Keratinocyte (primary cell): ENCODE results near the gene CDKL5. TPM values are rescaled to one million over a fixed set of nuclear protein-coding genes. Genes with fewer than 3 reads are reported as not detected.

Experiments
- DNase-seq: peaks from one replicate; pipeline ENCODE4 v3.0.0-alpha.2; 2011; ENCODE audit warnings: low read depth, missing footprints, low spot score
- FAIRE-seq: peaks from 2 replicates; lab custom pipeline; 2011; peaks lifted over from hg19 to GRCh38; lab: Jason Lieb, UNC
- H2AFZ ChIP-seq: 2 replicates; pipeline ENCODE4 v1.6.0; 2012; ENCODE audit warnings: low read length, control low read depth, inconsistent platforms; ENCODE audit not compliant: control insufficient read depth
- H3K27ac ChIP-seq: 2 replicates; pipeline ENCODE4 v1.5.1; 2011; ENCODE audit warnings: low read length; ENCODE audit not compliant: control insufficient read depth, insufficient read depth
- H3K27me3 ChIP-seq: 3 replicates; pipeline ENCODE4 v1.6.0; 2011; ENCODE audit warnings: low read length; ENCODE audit not compliant: control insufficient read depth, insufficient read depth; ENCODE audit errors: extremely low read depth
- H3K36me3 ChIP-seq, 2 experiments: 2 replicates in 1 of 2; 3 replicates in 1 of 2; pipeline ENCODE4 v1.5.1; 2011; ENCODE audit warnings: low read length in 2 of 2, mild to moderate bottlenecking in 1 of 2; ENCODE audit not compliant: control insufficient read depth in 2 of 2, insufficient read depth in 2 of 2; ENCODE audit errors: extremely low read depth in 1 of 2
- H3K4me1 ChIP-seq: 3 replicates; pipeline ENCODE4 v1.5.1; 2011; ENCODE audit warnings: low read length; ENCODE audit not compliant: control insufficient read depth, insufficient read depth; ENCODE audit errors: extremely low read depth
- H3K4me2 ChIP-seq: 3 replicates; pipeline ENCODE4 v1.6.0; 2011; ENCODE audit warnings: low read depth, low read length; ENCODE audit not compliant: control insufficient read depth, insufficient read depth; ENCODE audit errors: extremely low read depth
- H3K4me3 ChIP-seq, 3 experiments: fragments of 200-600 bp in 1 of 3; sonication (generic) in 1 of 3; 2 replicates in 2 of 3; 3 replicates in 1 of 3; pipeline ENCODE4 v1.5.1; 2011 to 2016; ENCODE audit warnings: low read length in 3 of 3, mild to moderate bottlenecking in 3 of 3, control low read depth in 2 of 3, inconsistent platforms in 1 of 3, low read depth in 1 of 3, mixed read lengths in 1 of 3, mixed run types in 1 of 3, moderate library complexity in 1 of 3; ENCODE audit not compliant: control insufficient read depth in 2 of 3, insufficient read depth in 2 of 3; ENCODE audit errors: extremely low read depth in 1 of 3
- H3K79me2 ChIP-seq: 2 replicates; pipeline ENCODE4 v1.6.0; 2012; ENCODE audit warnings: low read length; ENCODE audit not compliant: control insufficient read depth, insufficient read depth
- H3K9ac ChIP-seq: 3 replicates; pipeline ENCODE4 v1.6.0; 2011; ENCODE audit warnings: low read length; ENCODE audit not compliant: control insufficient read depth, insufficient read depth; ENCODE audit errors: extremely low read depth
- H3K9me1 ChIP-seq: 3 replicates; pipeline ENCODE4 v1.6.0; 2011; ENCODE audit warnings: low read length; ENCODE audit not compliant: control insufficient read depth, insufficient read depth; ENCODE audit errors: extremely low read depth
- H3K9me3 ChIP-seq: 2 replicates; pipeline ENCODE4 v1.5.1; 2012; ENCODE audit warnings: low read depth, low read length; ENCODE audit not compliant: control insufficient read depth
- H4K20me1 ChIP-seq: 3 replicates; pipeline ENCODE4 v1.6.0; 2011; ENCODE audit warnings: low read length; ENCODE audit not compliant: control insufficient read depth, insufficient read depth; ENCODE audit errors: extremely low read depth
- EZH2 ChIP-seq: IDR thresholded peaks from one replicate; pipeline ENCODE4 v1.6.1; 2012; ENCODE audit warnings: inconsistent platforms, mild to moderate bottlenecking, low read length, moderate library complexity
- dilution Hi-C: fragments of 300-500 bp; cut with MboI; formaldehyde crosslinking; loops from one replicate; pipeline ENCODE4 v1.7.0; 2020; ENCODE audit warnings: low sequenced_read_pairs; ENCODE audit not compliant: extremely low pct_ligation_motif_present
- polyA plus RNA-seq, 5 experiments: library from polyadenylated mRNA; depleted of rRNA in 3 of 5; stranded (reverse) in 3 of 5; stranded (forward) in 1 of 5; unstranded in 1 of 5; fragments of >200 nt; gene quantifications; 1 replicate in 1 of 5; 2 replicates in 3 of 5; 3 replicates in 1 of 5; pipeline versions ENCODE4 v1.2.1 to v1.2.3, GENCODE V29; 2011 to 2012; ENCODE audit warnings: missing spikeins in 2 of 5, low read depth in 1 of 5, low replicate concordance in 1 of 5
- TF ChIP-seq, protein P1 (sequence below), 3 experiments: IDR thresholded peaks in 1 of 3; conservative IDR thresholded peaks in 1 of 3; optimal IDR thresholded peaks in 1 of 3; 2 replicates in 2 of 3; 3 replicates in 1 of 3; pipeline versions ENCODE3 to v1.5.1; 2011; ENCODE audit warnings: low read length in 3 of 3, mild to moderate bottlenecking in 3 of 3, moderate library complexity in 2 of 3, control low read depth in 1 of 3, inconsistent platforms in 1 of 3; ENCODE audit not compliant: insufficient read depth in 2 of 3; ENCODE audit errors: extremely low read depth in 1 of 3

The CDKL5 gene
- polyA plus RNA-seq, 1 donor (not counting 4 experiments of a cell fraction or from before 2014, with no cell fraction given), result 3.4 TPM

DNA sequence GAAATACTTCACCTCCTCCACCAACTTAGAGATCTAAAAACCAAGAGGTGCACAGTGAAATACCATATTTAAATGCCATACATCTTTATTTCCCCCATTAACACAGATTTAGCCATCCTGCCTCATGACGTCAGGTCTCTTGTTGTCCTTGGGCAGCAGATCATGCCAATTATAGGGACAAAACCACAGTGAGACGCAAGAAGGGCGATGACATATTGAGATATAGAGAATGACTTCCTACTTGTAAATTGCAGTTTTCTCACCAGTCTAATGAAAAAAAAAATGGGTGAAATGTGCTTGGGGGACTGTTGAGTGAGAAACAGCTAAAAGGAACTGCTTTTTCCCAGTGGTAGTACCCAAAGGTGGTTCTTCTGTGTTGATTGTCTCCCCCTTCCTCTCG is 222.2 kb downstream of the CDKL5 start:
- Histone ChIP-seq H3K4me1 (no peaks in the 10 kb centered on the region), H3K27ac (no peak overlapping the region), H2AFZ (no peak overlapping the region), H3K27me3 (no peaks in the 10 kb centered on the region), H3K9me1 (no peaks in the 10 kb centered on the region), H4K20me1 (no peaks in the 10 kb centered on the region), H3K79me2 (no peaks in the 10 kb centered on the region), H3K4me2 (no peak overlapping the region), H3K9me3 (no peaks in the 10 kb centered on the region), H3K9ac (no peak overlapping the region), H3K4me3 (no peak overlapping the region), H3K36me3 (no peaks in the 10 kb centered on the region)
- dilution Hi-C loops, result no loop called here
- TF ChIP-seq EZH2, result no peak
- TF ChIP-seq, protein P1, sequence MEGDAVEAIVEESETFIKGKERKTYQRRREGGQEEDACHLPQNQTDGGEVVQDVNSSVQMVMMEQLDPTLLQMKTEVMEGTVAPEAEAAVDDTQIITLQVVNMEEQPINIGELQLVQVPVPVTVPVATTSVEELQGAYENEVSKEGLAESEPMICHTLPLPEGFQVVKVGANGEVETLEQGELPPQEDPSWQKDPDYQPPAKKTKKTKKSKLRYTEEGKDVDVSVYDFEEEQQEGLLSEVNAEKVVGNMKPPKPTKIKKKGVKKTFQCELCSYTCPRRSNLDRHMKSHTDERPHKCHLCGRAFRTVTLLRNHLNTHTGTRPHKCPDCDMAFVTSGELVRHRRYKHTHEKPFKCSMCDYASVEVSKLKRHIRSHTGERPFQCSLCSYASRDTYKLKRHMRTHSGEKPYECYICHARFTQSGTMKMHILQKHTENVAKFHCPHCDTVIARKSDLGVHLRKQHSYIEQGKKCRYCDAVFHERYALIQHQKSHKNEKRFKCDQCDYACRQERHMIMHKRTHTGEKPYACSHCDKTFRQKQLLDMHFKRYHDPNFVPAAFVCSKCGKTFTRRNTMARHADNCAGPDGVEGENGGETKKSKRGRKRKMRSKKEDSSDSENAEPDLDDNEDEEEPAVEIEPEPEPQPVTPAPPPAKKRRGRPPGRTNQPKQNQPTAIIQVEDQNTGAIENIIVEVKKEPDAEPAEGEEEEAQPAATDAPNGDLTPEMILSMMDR (optimal IDR thresholded peaks at IDR 0.05 in 1 of 3, IDR thresholded peaks at IDR 0.05 in 1 of 3, conservative IDR thresholded peaks at IDR 0.05 in 1 of 3; ENCODE audit: extremely low read depth in 1 of 3, insufficient read depth in 2 of 3, low read length in 3 of 3), result no peak
- DNase-seq (no peak), FAIRE-seq (no peak)

DNA sequence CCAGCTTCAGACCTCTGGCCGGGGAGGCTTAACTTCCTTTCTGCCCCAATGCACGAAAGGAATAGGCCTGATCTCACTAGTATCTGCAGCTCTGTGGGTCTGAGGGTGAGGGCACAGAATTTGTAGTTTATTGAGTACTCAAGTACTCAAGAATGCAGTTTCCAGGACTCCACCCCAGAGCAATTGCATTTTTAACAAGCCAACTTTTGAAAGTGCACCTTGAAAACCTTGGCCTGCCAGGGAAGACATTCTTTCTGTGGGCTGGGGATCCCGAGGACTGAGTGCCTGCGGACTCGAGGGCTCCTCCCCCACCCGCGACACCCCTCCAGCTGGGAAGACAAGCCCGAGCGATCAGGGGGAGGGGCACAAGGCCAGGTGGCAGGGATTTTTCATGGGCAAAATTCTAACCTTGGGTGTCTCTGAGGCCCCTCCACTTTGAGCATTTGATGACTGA is 224.1 kb downstream of the CDKL5 start:
- no peak overlapping the region for H3K27ac ChIP-seq
- no peaks in the 10 kb centered on the region for H3K9me1 ChIP-seq
- no peak overlapping the region for H2AFZ ChIP-seq
- no peaks in the 10 kb centered on the region for H3K4me1 ChIP-seq
- H3K9me3 ChIP-seq, result no peaks in the 10 kb centered on the region
- no peak overlapping the region for H3K4me2 ChIP-seq
- no peak for DNase-seq
- no peaks in the 10 kb centered on the region for H4K20me1 ChIP-seq
- no peak for TF ChIP-seq EZH2
- TF ChIP-seq, protein P1 (optimal IDR thresholded peaks at IDR 0.05 in 1 of 3, IDR thresholded peaks at IDR 0.05 in 1 of 3, conservative IDR thresholded peaks at IDR 0.05 in 1 of 3; ENCODE audit: extremely low read depth in 1 of 3, insufficient read depth in 2 of 3, low read length in 3 of 3), result no peak
- H3K4me3 ChIP-seq, result no peak overlapping the region
- FAIRE-seq, result no peak
- no peaks in the 10 kb centered on the region for H3K79me2 ChIP-seq
- H3K36me3 ChIP-seq, result no peaks in the 10 kb centered on the region
- dilution Hi-C loops, result no loop called here
- no peaks in the 10 kb centered on the region for H3K27me3 ChIP-seq
- H3K9ac ChIP-seq, result no peak overlapping the region
